ENCODE data around the gene CMTM8.

The CMTM8 gene

DNA sequence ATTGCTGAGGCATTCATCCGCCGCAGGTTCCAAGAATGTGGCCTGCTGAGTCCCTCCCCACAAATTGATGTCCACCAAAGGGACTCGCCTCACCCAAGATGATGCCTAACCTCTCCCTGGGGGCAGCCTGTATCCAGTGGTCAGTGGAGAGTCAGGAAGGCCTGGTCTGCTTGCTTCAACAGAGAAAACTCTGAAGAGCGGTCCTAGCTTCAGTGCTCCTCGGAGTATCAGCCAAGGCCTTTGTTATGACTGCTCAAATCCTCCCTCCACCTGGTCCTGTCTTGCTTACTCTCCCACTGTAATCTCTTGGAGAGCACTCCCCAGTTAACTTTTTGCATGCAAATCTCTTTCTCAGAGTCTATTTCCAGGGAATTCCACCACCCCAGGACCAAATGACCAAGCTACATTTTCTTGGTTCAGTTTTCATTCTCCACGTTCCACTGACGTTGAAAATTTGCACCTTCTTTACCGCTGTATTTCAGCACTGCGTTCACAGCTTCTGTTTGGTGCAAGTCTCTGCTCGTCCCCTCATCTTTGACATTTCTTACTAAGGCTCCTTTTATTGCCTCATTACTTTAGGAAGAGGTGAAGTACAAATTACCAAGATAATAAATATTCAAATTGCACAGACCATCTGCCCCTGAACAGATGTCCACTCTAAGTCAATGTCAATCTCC, 175.5 kb downstream of the CMTM8 start:
- no peak for FAIRE-seq

DNA sequence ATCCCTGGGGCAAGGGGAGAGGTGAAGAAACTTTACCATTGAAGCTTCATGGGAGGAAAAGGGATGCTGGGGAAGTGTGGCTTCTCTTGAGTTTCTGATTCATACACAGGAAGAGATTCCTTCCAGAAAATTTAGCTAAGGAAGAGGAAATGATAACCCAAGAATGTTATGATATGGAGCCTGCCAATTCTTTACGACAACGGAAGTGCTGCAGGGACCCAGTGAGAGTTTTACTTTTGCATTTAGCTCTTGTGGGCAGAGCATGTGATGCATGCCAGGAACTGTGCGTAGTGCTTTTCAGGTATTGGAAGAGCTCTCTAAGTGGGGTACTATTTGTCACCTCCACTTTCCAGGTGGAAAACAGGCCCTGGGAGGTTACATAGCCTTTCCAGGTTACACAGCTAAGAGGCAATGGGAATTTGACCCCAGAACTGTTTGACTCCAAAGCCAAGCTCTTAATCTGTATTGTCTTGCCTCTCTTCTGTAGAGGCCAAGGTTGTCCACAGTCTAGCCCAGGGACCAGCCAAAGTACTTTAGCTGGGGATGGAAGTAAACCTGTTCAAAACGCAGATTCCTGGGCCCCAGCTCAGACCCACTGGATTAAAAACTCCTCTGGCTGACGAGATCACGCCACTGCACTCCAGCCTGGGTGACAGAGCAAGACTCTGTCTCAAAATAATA, 176.2 kb downstream of the CMTM8 start:
- FAIRE-seq: no peak

DNA sequence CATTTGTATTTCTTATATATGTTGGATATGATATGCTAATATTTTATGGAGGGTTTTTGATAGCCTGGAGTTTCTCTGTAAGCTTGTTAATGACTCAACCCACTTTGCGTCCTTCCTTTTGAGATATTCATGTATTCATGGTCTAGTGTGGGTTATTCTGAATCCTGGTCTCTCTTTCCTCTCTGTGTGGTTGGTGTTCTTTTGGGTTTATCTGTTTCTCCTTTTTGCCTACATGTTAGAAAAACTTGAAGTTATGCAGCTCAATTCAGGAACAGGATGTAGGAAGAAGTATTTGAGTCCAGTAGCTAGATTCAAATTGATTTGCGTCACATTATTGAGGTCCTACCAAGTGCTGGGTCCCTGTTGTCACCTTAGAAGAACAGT, 181.3 kb downstream of the CMTM8 start:
- no peak for FAIRE-seq

All from colon (tissue), 2 donors.